HG02840 (cell line): ENCODE results near the gene FUT9.

Source experiments
- ATAC-seq: cut with Tn5 transposase; IDR thresholded peaks from one replicate; pipeline ENCODE4 v1.9.1; 2021; ENCODE audit warnings: mild to moderate bottlenecking, moderate library complexity, moderate number of reproducible peaks; ENCODE audit not compliant: unreplicated experiment, low FRiP score

Gene FUT9

DNA sequence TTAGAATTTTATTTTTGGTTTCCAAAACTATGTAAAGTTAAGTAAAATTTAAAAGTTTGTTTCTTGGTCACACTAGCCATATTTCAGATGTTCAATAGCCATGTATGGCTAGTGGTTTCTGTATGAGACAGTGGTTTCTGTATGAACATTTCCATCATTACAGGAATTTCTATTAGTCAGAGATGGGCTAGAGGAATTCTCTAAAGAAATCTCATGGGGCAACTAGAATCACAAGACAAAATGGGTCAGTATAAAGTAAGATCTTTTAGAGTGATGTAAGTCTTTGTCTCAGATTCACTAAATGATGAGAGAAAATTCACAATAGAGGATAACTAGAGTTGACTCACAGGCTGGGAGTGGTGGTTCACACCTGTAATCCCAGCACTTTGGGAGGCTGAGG is 149.0 kb downstream of the FUT9 start:
- no peak for ATAC-seq

DNA sequence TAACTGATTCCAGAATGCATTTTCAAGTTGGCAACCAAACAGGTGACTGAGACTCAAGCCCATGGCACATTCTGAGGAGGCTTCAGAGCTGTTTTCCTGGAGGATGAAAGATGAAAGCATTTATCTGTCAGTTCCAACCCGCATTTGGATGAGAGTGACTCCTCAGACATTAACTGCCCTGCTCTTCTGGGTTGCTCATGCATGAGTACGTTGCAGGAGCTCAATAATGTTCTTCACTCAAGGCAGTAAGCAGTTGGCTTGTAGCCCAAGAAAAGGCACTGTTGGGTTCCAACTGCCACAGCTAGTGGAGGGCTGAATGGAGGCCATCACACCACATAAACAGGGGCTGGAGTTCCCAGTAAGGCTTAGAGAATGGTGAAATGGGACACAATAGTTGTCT is 155.3 kb downstream of the FUT9 start:
- no peak for ATAC-seq

DNA sequence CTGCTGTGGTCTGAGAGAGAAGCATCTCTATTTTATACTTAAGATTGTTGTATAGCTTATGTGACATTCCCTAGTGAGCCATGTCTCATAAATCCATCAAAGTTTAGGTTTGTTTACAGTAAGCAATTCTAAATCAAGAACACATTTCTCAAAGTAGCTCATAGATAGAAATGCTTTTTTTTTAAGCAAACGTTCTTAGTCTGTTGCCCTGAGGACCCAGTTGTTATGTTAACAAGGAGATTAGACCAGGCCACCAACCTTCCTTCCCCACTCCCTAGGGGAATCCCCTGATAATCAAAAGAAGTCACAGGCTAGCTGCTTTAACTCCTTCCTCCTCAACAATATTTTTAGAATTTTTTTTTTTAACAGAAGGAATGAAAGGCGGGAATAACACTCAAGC is 169.0 kb downstream of the FUT9 start:
- ATAC-seq = no peak

DNA sequence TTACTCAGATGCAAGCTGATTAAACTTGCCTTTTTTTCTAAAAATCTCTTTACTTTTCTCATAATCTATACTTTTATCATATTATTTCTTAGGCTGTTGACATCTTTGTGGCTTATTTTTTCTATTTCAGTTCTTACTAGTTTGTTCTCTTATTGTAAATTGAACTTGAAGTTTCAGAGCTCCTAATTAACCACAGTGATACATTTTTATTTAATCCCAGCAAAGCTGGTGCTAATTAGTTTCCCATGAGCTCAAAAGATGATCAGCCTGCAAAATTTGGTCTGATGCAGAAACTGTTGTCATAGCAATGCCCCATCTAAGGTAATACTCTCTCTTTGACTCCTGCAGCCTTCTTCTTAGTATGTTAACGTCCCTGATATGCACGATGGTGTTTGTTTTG is 170.3 kb downstream of the FUT9 start:
- ATAC-seq = no peak

DNA sequence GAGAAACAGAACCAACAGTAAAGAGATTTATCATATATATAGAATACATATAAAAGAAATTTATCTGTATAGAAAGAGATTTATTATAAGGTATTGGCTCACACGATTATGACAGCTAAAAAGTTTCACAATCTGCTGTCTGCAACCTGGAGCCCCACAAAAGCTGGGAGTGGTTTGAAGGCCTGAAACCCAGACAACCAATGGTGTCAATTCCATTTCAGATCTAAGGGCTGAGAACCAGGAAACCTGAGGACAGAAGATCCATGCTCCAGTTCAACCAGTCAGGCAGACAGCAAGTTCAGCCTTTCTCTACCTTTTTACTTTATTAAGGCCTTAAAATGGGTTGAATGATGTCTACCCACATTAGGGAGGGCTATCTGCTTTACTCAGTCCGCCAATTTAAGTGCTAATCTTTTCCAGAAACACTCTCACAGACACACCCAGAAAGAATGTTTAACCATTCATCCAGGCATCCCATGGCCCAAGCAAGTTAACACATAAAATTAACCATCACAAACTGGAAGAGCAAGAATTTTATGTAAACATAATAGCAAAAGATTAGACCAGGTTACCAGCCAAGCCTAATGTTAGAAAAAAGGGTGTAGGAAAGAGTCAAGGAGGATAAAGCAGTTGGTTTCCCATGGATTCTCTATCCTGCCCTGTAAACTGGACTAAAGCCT is 170.9 kb downstream of the FUT9 start:
- ATAC-seq = no peak

DNA sequence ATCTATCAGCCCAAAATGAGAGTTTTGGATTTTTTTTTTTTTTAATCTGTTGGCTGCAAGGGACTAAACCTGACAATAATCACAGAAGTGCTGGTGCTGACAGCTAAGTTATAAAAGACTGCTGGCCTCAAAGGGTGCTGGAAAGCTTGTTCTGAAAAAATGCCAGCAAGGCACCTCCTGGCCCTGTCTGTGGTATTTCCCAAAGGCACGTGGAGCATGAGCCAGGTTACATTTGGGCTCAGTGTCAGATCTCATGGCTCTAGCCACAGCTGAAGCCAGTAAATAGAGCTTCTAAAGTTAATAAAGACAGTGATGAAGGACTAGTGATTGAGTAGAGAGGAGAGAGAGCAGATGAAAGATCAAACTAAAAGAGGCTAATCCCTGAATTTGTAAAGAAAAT is 178.9 kb downstream of the FUT9 start:
- no peak for ATAC-seq

DNA sequence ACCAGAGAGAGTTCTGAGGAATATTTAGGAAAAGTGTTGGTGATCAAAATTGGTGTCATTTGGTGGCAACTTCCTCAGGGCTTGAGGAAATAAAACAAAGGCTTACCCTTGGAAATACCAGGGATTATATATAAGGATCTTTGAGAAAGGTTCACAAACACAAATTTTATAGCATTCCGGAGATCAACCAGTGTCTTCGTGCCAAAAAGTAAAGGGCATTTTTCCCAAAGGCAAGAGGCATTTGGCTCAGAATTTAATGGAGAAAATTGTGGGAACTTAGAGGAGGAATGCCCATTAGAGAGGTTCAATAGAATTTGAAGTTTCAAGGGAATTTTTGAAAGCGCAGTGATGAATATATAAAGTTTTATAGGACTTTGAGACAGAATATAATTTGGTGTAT is 179.5 kb downstream of the FUT9 start:
- ATAC-seq = no peak

DNA sequence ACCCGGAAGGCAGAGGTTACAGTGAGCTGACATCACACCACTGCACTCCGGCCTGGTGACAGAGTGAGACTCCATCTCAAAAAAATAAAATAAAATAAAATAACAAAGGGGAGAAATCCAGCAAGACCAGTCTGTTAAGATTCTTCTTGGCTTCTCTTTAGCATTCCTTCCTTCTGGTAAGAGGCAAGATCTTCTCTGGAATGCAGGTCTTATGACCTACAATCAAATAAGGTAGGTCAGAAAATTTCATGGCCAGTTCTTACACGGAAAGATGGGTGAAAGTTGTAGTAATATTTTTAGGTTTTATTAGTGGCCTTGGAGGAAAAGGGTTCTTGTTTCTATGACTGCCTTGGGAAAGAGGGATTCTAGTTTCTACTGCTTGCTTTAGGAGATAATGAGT is 180.9 kb downstream of the FUT9 start:
- ATAC-seq = no peak

DNA sequence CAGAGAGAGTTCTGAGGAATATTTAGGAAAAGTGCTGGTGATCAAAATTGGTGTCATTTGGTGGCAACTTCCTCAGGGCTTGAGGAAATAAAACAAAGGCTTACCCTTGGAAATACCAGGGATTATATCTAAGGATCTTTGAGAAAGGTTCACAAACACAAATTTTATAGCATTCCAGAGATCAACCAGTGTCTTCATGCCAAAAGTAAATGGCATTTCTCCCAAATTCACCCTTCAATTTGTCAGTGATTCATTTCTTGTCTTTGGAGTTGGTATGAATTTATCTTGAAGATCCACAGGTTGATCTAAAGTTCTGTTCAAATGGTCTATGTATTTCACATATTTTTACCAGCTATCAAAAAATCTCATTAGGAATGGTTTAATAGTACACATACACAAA is 181.5 kb downstream of the FUT9 start:
- no peak for ATAC-seq

DNA sequence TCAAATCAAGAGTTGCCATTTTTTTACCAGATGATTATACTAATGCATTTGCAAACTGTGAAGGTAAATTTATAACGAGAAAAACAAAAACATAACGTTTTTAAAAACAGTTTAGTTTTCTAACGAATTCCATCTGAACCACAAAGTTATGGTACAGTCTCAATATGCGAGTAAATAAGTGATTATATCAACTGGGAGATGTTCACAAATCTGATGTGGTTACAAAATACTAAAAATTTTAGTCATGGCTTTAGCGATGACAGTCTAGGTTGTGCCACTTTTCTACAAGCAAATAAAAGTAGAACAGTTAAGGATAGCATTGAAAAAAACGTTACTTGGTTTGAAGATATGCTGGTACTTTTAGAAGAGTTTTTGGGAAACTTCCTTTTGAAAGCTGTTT is 186.8 kb downstream of the FUT9 start:
- no peak for ATAC-seq

DNA sequence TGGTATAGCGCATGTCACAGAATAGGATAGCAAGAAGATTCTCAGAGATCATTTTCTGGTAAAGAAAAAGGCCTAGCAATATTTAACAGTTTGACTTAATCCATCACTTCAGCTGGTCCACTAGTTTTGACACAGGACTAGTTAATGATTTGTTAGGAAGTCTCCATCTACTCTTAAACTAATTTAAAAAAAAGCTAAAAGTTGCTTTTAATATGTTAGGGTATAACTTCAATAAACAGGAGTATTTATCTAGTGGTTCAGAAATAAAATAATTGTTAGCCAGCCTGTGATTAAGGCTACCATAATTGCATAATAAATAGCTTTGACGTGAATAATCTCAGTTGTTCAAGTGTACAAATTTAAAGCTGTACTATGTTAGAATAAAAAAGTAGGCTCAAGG is 195.6 kb downstream of the FUT9 start:
- ATAC-seq = no peak

DNA sequence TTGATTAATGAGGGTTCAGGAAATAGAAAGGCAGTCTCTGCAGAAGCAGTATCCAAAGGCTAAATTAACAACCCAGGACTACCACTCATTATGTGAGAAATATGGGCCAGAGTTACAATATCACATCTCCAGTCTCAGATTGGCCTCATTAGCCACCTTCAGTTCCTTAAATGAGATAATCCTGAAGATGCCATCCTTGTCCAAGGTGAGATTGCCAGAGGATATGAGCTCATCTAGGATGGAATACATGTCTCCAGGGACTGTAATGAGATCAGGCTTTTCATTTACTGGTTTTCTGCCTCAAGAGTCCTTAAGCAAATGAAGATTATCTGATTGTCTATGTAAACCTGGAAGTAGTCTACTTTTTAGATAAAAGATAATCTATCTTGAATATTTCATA is 196.3 kb downstream of the FUT9 start:
- no peak for ATAC-seq

DNA sequence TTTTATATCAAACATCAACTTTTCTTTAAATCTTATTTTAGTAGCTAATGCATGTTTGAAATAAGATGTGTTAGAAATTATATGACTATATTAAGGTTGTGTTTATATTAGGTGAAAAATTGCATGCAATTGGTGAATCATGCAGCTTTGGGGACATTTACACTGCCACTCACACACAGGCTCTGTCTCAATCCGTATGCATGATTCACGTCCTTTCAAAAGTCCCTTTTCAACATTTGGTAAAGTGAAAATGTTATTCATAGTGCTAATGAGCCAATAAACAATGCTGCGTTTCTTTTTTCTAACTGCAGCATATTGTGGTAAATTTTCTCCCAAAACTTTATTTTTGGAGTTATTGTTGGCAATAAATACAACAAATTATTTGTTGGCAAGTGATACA is 198.0 kb downstream of the FUT9 start:
- ATAC-seq = no peak

DNA sequence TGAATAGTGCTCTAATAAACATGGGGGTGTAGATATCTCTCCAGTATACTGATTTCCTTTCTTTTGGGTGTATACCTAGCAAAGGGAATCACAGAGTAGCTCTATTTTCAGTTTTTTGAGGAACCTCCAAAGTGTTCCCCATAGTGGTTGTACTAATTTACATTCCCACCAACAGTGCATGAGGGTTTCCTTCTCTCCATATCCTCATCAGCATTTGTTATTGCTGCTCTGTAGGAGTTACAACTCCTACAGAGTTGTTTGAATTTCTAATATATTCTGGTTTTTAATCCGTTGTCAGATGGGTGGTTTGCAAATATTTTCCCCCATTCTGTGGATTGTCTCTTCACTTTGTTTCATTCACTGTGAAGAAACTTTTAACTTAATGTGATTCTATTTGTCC is 207.9 kb downstream of the FUT9 start:
- ATAC-seq = no peak

DNA sequence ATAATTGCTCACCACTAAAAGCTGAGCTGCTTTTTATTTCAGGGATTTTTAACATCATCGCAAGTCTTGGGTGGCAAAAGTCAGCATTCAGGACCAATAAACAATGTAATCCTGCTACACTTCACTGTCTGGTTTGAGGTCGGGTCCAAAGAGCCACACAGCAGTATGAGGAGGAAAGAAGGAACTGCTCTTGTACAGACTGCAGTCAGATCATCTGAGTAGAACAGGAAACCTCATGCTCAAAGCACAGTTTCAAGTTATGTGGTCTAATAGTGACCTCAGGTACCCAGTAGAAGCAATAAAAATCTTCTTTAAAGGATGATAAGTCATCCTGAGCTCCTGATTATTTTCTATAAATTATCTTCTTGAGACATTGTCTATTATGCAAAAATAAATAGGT is 211.4 kb downstream of the FUT9 start:
- ATAC-seq = no peak

DNA sequence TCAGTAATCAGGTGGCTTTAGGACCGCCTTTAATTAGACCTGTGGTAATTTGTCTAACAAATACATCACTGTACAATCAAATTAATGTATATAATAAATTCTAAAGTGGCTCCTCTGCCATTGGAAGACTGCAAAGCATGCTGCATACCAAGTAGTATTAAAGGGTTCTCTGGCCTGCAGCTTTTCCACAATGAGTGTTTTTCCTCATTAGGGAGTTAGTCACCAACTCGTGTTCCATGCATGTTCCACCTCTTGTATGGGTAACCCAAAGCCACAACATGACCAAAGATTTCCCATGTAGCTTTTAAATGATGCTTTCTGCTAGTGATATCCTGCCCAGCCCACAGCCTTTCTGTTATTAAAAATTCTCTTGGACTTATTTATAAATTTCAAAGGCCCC is 218.7 kb downstream of the FUT9 start:
- no peak for ATAC-seq

DNA sequence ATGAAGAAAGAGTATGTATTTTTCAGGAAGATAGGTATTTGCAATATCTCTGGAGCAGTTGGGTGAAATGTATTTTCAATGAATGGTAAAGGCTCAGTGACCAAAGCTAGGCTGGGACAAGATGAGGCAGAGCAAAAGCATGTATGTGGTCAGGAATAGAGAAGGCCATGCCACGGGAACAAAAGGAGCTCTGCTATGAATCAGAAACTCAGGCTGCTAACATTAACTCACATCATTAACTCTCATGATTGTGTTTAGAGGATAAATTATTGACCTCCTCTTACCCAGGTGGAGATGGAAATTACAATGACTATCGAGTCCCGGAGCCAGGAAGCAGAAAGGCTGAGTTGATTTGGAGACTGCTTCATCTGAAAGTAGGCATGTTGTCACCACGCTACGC is 220.2 kb downstream of the FUT9 start:
- no peak for ATAC-seq

DNA sequence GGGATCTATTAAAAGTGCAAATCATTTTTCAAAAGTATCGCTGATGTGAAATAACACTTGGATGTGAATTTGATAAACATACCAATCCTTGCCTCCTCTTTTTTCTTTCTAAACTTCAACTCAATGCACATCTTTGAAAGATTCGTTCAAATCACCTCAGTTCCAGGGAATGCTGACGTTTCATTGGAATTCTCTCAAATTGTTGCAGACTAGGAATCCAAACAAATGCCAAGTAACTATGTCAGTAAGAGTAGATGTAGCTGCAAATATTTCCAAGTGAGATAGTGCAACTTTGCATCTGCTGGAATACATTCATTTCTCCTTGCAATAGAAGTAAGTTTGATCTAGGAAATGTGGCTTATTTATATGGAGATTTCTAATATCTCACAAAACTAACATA is 220.7 kb downstream of the FUT9 start:
- ATAC-seq = no peak

DNA sequence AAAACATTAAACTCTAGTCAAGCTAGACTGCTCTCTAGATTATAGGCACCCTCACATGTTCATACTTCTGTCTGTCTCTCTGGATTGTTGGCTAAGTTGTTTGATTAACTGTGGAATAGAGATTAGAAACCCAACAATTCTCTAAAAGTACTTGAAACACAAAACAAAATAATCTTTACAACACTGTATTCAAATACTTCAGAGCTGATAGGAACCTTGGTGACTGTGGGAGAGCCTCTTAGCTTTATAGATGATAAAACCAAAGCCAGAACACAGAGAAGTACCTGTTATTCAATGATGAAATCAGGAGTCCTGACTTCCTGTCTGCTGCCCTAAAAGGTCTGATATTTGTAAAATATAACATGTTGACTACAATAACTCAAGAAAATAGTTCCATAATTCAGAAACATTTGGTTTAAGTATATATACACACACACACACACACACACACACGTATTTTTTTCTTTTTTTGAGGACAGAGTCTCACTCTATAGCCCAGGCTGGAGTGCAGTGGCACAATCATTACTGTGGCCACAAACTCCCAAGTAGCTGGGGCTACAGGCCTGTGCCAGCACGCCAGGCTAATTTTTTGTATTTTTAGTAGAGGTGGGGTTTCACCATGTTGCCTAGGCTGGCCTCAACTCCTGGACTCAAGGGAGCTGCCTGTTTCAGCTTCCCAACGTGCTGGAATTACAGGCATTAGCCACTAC is 222.0 kb downstream of the FUT9 start:
- ATAC-seq = no peak

DNA sequence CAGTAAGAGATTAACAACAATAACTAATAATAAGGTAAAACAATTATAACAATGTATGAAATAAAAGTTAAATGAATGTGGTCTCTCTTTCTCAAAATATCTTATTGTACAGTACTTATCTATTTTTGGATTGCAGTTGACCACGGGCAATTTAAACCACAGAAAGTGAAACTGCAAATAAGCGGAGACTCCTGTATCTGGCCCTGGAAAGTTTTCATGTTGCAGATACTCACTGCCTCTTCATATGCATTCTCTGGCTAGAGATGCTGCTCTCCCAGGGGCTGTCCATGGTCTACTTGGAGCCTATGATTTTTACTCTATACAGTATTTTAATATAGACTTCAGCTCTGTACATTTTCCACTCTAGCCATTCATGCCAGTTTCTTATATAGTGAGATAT is 230.8 kb downstream of the FUT9 start:
- no peak for ATAC-seq

DNA sequence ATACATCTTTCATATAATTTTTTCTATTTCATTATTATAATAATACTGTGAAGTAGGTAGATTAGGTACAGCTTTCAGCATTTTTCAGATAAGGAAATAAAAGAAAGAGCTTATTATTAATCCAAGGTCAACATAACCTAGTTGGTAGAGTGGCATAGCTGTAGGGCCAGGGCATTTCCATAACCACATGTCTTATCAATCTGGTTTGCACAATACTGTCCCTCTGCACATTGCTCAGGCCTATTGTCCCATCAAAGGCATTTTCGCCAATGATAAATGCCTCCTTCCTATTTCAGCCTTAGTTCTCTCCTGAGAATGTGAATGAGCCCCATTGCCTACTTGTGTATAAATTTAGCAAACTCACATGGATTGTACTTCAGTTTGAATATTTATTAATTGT is 234.0 kb downstream of the FUT9 start:
- ATAC-seq = no peak

DNA sequence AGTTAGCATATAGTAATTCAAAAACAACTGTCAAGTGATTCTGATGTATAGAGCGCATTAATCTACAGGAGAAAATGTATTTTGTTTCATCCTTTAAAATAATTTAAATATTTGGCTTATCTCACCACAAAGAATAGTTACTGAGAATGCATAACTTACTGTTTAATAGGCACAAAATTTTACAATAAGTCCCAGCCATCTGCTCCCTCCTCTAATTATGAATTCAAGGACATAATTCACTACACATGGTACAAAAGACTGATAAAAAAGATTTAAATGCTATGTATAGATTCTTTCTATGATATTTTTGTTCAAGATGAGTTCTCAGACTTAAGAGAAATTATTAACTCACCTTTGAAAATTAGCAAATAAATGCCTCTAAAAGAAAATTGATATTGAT is 242.0 kb downstream of the FUT9 start:
- ATAC-seq = no peak
